Ovary (tissue), 3 donors: ENCODE data around the gene GRID1.

ENCODE experiments used
- EP300 ChIP-seq: sonication (generic); formaldehyde crosslinking; IDR thresholded peaks from one replicate; pipeline ENCODE4 v1.6.1; 2017; ENCODE audit warnings: antibody characterized with exemption
- TF ChIP-seq, protein P1 (sequence below), 3 donors: fragments of 450-650 bp in 2 of 3; fragments of 200-600 bp in 1 of 3; IDR thresholded peaks; one replicate each; pipeline versions ENCODE4 v1.5.1 to v1.8.0; 2016 to 2022; ENCODE audit warnings: antibody characterized with exemption in 3 of 3, mild to moderate bottlenecking in 1 of 3
- donor health status: DM: no; HTN: no; CAD: no.

DNA sequence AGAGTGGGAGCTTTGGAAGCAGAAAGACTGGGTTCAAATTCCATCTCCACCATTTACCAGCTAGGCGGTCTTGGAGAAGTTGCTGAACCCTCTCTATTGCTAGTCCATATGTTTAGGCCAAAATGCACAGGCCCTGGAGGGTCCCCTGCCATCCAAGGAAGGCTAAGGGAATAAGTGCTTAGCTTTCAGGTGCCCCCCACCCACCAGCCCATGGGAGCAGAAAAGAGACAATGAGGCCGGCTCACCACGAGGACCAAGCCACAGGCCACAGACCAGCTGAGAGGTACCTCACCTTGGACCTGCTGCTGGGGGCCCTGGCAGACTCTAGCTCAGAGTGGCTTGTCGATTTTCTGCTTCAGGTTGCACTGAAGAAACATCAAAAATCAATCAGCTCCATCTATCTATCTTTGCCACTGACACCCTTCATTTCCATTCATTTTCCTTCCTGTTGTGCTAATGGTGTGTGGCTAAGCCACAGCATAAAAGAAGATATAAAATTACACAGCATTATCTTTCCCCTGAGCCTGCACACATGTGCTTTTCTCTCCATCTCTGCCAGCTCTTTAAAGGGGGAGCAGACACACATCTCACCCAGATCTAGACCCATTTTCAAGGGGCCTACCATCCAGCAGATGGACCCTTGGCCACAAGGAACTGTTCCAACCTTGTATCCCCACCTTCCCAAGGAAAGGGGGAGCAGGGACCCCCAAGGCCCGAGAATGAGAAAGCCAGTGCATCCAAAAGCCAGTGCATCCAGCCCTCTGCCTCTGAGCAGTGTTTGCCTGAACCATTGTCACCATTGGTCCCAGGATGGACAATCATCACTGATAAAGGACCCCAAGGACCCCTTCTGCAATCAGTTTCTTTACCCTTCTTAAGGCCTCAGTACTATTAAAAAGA lies 65.4 kb downstream of the GRID1 start:
- TF ChIP-seq, protein P1, sequence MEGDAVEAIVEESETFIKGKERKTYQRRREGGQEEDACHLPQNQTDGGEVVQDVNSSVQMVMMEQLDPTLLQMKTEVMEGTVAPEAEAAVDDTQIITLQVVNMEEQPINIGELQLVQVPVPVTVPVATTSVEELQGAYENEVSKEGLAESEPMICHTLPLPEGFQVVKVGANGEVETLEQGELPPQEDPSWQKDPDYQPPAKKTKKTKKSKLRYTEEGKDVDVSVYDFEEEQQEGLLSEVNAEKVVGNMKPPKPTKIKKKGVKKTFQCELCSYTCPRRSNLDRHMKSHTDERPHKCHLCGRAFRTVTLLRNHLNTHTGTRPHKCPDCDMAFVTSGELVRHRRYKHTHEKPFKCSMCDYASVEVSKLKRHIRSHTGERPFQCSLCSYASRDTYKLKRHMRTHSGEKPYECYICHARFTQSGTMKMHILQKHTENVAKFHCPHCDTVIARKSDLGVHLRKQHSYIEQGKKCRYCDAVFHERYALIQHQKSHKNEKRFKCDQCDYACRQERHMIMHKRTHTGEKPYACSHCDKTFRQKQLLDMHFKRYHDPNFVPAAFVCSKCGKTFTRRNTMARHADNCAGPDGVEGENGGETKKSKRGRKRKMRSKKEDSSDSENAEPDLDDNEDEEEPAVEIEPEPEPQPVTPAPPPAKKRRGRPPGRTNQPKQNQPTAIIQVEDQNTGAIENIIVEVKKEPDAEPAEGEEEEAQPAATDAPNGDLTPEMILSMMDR (IDR thresholded peaks at IDR 0.05) = no peak
- no peak for TF ChIP-seq EP300
